CD14-positive monocyte (primary cell): ENCODE data around the gene CNTNAP2. TPM values are rescaled to one million over a fixed set of nuclear protein-coding genes. Genes with fewer than 3 reads are reported as not detected.

Experiments
- DNase-seq, 3 donors: peaks; one replicate each; pipeline ENCODE4 v3.0.0-alpha.2; 2011 to 2022
- H2AFZ ChIP-seq: 2 replicates; pipeline ENCODE4 v1.6.0; 2012; ENCODE audit warnings: mild to moderate bottlenecking, low read depth, low read length, inconsistent platforms; ENCODE audit not compliant: insufficient read depth, poor library complexity, severe bottlenecking
- H3K27ac ChIP-seq, 2 donors: 1 replicate in 1 of 2; 2 replicates in 1 of 2; pipeline ENCODE4 v1.5.1; 2012 to 2013; ENCODE audit warnings: low read length in 2 of 2, control low read depth in 1 of 2, inconsistent platforms in 1 of 2, low read depth in 1 of 2, mild to moderate bottlenecking in 1 of 2
- H3K27me3 ChIP-seq, 2 donors: one replicate each; pipeline versions ENCODE4 v1.6.0 to v1.6.1; 2011 to 2013; ENCODE audit warnings: low read length in 2 of 2; ENCODE audit not compliant: control insufficient read depth in 2 of 2, insufficient read depth in 2 of 2
- H3K36me3 ChIP-seq, 2 donors: replicated peaks in 1 of 2; 1 replicate in 1 of 2; 2 replicates in 1 of 2; pipeline versions ENCODE4 v1.5.1 to v1.6.1; 2012 to 2013; ENCODE audit warnings: low read length in 2 of 2, control low read depth in 1 of 2, inconsistent platforms in 1 of 2, mild to moderate bottlenecking in 1 of 2; ENCODE audit not compliant: insufficient read depth in 2 of 2, control insufficient read depth in 1 of 2
- H3K4me1 ChIP-seq, 2 donors: 1 replicate in 1 of 2; 2 replicates in 1 of 2; pipeline versions ENCODE4 v1.5.1 to v1.6.1; 2012 to 2013; ENCODE audit warnings: low read length in 2 of 2, control low read depth in 1 of 2, inconsistent platforms in 1 of 2, mild to moderate bottlenecking in 1 of 2, moderate library complexity in 1 of 2; ENCODE audit not compliant: insufficient read depth in 2 of 2, control insufficient read depth in 1 of 2
- H3K4me2 ChIP-seq: replicated peaks from 2 replicates; pipeline ENCODE3; 2012; ENCODE audit warnings: low read length, moderate library complexity, mild to moderate bottlenecking; ENCODE audit not compliant: poor library complexity, severe bottlenecking; ENCODE audit errors: extremely low read depth
- H3K4me3 ChIP-seq, 3 experiments: fragments of 200-600 bp in 1 of 3; sonication (generic) in 1 of 3; replicated peaks in 1 of 3; 1 replicate in 2 of 3; 2 replicates in 1 of 3; pipeline ENCODE4 v1.5.1; 2011 to 2013; ENCODE audit warnings: low read length in 3 of 3, mild to moderate bottlenecking in 3 of 3, control low read depth in 2 of 3, low read depth in 2 of 3, inconsistent platforms in 1 of 3, moderate library complexity in 1 of 3
- H3K79me2 ChIP-seq: 2 replicates; pipeline ENCODE4 v1.6.0; 2012; ENCODE audit warnings: mild to moderate bottlenecking, control low read depth, inconsistent platforms, low read length, moderate library complexity; ENCODE audit not compliant: insufficient read depth
- H3K9ac ChIP-seq: 2 replicates; pipeline ENCODE4 v1.6.0; 2017; ENCODE audit warnings: low read length, mild to moderate bottlenecking; ENCODE audit not compliant: insufficient read depth, poor library complexity, severe bottlenecking
- H3K9me3 ChIP-seq, 2 donors: replicated peaks in 1 of 2; 1 replicate in 1 of 2; 2 replicates in 1 of 2; pipeline versions ENCODE4 v1.5.1 to v1.6.1; 2012 to 2013; ENCODE audit warnings: low read length in 2 of 2, control low read depth in 1 of 2; ENCODE audit not compliant: control insufficient read depth in 1 of 2, insufficient read depth in 1 of 2
- H4K20me1 ChIP-seq: 2 replicates; pipeline ENCODE4 v1.6.0; 2012; ENCODE audit warnings: mild to moderate bottlenecking, low read length, control low read depth, moderate library complexity; ENCODE audit not compliant: insufficient read depth
- H3K27ac Mint-ChIP-seq, 7 donors: one replicate each; pipeline ENCODE4 v1.8.0; 2020; ENCODE audit warnings: mild to moderate bottlenecking in 7 of 7, mixed read lengths in 7 of 7, moderate library complexity in 6 of 7, inconsistent platforms in 2 of 7
- H3K27me3 Mint-ChIP-seq, 3 donors: one replicate each; pipeline ENCODE4 v1.8.0; 2021 to 2022; ENCODE audit warnings: low read depth in 3 of 3, mild to moderate bottlenecking in 3 of 3, mixed read lengths in 3 of 3, moderate library complexity in 3 of 3, inconsistent platforms in 1 of 3
- H3K36me3 Mint-ChIP-seq, 2 donors: one replicate each; pipeline ENCODE4 v1.8.0; 2020; ENCODE audit warnings: mixed read lengths in 2 of 2, inconsistent platforms in 1 of 2, mild to moderate bottlenecking in 1 of 2
- H3K4me1 Mint-ChIP-seq: one replicate; pipeline ENCODE4 v1.8.0; 2020; ENCODE audit warnings: mild to moderate bottlenecking, mixed read lengths
- H3K4me3 Mint-ChIP-seq, 2 donors: one replicate each; pipeline ENCODE4 v1.8.0; 2020; ENCODE audit warnings: mild to moderate bottlenecking in 2 of 2, mixed read lengths in 2 of 2, moderate library complexity in 1 of 2
- H3K9me3 Mint-ChIP-seq, 7 donors: one replicate each; pipeline ENCODE4 v1.8.0; 2020 to 2022; ENCODE audit warnings: mixed read lengths in 7 of 7, mild to moderate bottlenecking in 6 of 7, moderate library complexity in 6 of 7, inconsistent platforms in 2 of 7
- WGBS: methylation state at CpG from one replicate; pipeline ENCODE4 v1.1.5; 2013; ENCODE audit warnings: missing lambda C conversion rate; ENCODE audit not compliant: insufficient coverage; 5-methylcytosine and 5-hydroxymethylcytosine counted together
- intact Hi-C, 2 donors: fragments of 100-400 bp; cut with micrococcal nuclease; formaldehyde crosslinking; loops; one replicate each; pipeline versions ENCODE4 v1.15.0 to v1.15.1; 2023
- polyA plus RNA-seq, 3 donors: library from polyadenylated mRNA; depleted of rRNA in 1 of 3; unstranded in 2 of 3; stranded (reverse) in 1 of 3; fragments of 300-500 nt in 2 of 3; fragments of >200 nt in 1 of 3; fragmentation: Illumina TruSeq in 2 of 3; gene quantifications; 1 replicate in 2 of 3; 2 replicates in 1 of 3; pipeline ENCODE4 v1.2.3, GENCODE V29; 2012 to 2021
- TF ChIP-seq, protein P1 (sequence below): fragments of 200-600 bp; IDR thresholded peaks from one replicate; pipeline ENCODE4 v1.8.0; 2022; ENCODE audit warnings: antibody characterized with exemption, mild to moderate bottlenecking

The CNTNAP2 gene
- polyA plus RNA-seq, 3 donors: 0.01 TPM; not detected in 2

DNA sequence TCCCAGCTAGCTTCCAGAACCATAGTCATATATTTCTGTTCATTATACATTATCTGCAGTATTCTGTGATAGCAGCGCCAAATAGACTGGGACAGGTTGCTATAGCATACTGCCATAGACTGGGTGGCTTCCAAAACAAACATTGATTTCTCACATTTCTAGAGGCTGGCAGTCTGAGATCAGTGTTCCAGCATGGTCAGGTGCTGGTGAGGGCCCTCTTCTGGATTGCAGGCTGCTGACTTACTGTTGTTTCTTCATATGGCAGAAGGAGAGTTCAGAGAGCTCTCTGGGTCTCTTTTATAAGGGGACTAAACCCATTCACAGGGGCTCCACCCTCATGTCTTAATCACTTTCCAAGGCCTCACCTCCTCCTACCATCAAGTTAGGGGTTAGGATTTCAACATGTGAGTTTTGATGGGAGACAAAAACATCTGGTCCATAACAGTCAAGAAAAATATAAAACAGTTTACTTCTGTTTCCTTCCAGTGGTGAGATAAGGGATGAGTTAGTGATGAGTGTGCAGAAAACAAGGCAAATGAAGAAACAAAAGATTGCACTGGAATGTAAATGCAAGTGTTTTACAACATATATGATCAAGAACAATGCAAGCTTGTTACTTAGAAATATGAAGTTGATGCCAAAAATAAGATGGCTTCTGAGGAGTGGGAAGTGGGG, 2074.9 kb downstream of the CNTNAP2 start:
- Histone ChIP-seq H3K9me3 (no peaks in the 10 kb centered on the region), H3K4me1 (no peaks in the 10 kb centered on the region), H3K27ac (no peak overlapping the region), H3K27me3 (no peaks in the 10 kb centered on the region), H3K4me2 (no peak overlapping the region), H3K79me2 (no peaks in the 10 kb centered on the region), H3K9ac (no peak overlapping the region), H2AFZ (no peak overlapping the region), H3K4me3 (no peak overlapping the region), H3K36me3 (no peaks in the 10 kb centered on the region), H4K20me1 (no peaks in the 10 kb centered on the region)
- Mint-ChIP-seq H3K36me3 (no peaks in the 10 kb centered on the region), H3K27me3 (peaks cover 0 to 4% (median 1%) of the 10 kb centered on the region in 3 donors), H3K27ac (no peak overlapping the region), H3K9me3 (peaks cover 0 to 5% (median 2%) of the 10 kb centered on the region in 7 donors), H3K4me3 (no peak overlapping the region), H3K4me1 (peaks cover 16% of the 10 kb centered on the region)
- intact Hi-C loops: no loop called here
- TF ChIP-seq, protein P1, sequence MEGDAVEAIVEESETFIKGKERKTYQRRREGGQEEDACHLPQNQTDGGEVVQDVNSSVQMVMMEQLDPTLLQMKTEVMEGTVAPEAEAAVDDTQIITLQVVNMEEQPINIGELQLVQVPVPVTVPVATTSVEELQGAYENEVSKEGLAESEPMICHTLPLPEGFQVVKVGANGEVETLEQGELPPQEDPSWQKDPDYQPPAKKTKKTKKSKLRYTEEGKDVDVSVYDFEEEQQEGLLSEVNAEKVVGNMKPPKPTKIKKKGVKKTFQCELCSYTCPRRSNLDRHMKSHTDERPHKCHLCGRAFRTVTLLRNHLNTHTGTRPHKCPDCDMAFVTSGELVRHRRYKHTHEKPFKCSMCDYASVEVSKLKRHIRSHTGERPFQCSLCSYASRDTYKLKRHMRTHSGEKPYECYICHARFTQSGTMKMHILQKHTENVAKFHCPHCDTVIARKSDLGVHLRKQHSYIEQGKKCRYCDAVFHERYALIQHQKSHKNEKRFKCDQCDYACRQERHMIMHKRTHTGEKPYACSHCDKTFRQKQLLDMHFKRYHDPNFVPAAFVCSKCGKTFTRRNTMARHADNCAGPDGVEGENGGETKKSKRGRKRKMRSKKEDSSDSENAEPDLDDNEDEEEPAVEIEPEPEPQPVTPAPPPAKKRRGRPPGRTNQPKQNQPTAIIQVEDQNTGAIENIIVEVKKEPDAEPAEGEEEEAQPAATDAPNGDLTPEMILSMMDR: no peak
- no CpG with 5 or more reads among the region's 1 CpG for WGBS
- DNase-seq: no peak

DNA sequence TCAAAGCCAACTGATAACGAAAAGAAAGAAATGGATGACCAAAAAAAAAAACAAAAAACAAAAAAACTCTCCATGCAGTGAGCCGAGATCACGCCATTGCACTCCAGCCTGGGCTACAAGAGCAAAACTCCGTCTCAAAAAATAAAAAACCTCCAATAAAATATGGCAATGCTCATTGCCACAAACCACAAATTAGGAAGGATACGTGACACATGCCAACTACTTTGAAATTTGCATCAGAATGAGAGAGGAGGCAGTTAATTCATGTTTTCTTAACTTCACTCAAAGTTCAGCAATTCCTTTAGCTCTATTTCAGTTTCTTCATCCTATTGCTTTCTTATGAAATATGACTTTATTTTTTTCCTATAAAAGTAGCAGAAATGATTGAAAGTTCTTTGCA, 2075.9 kb downstream of the CNTNAP2 start:
- Histone ChIP-seq H2AFZ (no peak overlapping the region), H3K27me3 (no peaks in the 10 kb centered on the region), H3K4me3 (no peak overlapping the region), H3K4me1 (no peaks in the 10 kb centered on the region), H4K20me1 (no peaks in the 10 kb centered on the region), H3K27ac (no peak overlapping the region), H3K9ac (no peak overlapping the region), H3K36me3 (no peaks in the 10 kb centered on the region), H3K9me3 (no peaks in the 10 kb centered on the region), H3K4me2 (no peak overlapping the region), H3K79me2 (no peaks in the 10 kb centered on the region)
- 67% methylated on average over 1 of the region's 5 CpGs for WGBS
- H3K9me3 Mint-ChIP-seq: peaks cover 0 to 5% (median 2%) of the 10 kb centered on the region in 7 donors
- TF ChIP-seq, protein P1: no peak
- no peaks in the 10 kb centered on the region for H3K36me3 Mint-ChIP-seq
- H3K27ac Mint-ChIP-seq: no peak overlapping the region
- H3K4me3 Mint-ChIP-seq: peak overlapping the region in 1 of 2 donors; percentile 2
- intact Hi-C loops: no loop called here
- H3K27me3 Mint-ChIP-seq: peaks cover 0 to 4% (median 1%) of the 10 kb centered on the region in 3 donors
- DNase-seq: no peak
- peaks cover 16% of the 10 kb centered on the region for H3K4me1 Mint-ChIP-seq
